Stomach smooth muscle (tissue), 2 donors: Measurements from ENCODE around the gene ATP5PF.
"Not testable (repeated sequence)": the region's sequence is repeated elsewhere in the genome, so short reads cannot be mapped to it uniquely, and the experiment has no call there.

Experiments used
- H3K27ac ChIP-seq: one replicate; pipeline ENCODE4 v1.7.0; 2013; ENCODE audit warnings: mild to moderate bottlenecking, low read length, inconsistent platforms
- H3K27me3 ChIP-seq, 2 donors: one replicate each; pipeline ENCODE4 v1.7.0; 2013; ENCODE audit warnings: low read length in 2 of 2; ENCODE audit not compliant: insufficient read depth in 2 of 2, control insufficient read depth in 1 of 2
- H3K36me3 ChIP-seq, 2 donors: one replicate each; pipeline ENCODE4 v1.7.0; 2013; ENCODE audit warnings: low read length in 2 of 2; ENCODE audit not compliant: control insufficient read depth in 2 of 2, insufficient read depth in 2 of 2
- H3K4me1 ChIP-seq: one replicate; pipeline ENCODE4 v1.7.0; 2013; ENCODE audit warnings: low read length; ENCODE audit not compliant: control insufficient read depth, insufficient read depth
- H3K4me3 ChIP-seq, 2 donors: one replicate each; pipeline ENCODE4 v1.7.0; 2013; ENCODE audit warnings: low read length in 2 of 2
- H3K9ac ChIP-seq, 2 donors: one replicate each; pipeline ENCODE4 v1.7.0; 2013; ENCODE audit warnings: low read length in 2 of 2, mild to moderate bottlenecking in 1 of 2
- H3K9me3 ChIP-seq, 2 donors: one replicate each; pipeline ENCODE4 v1.7.0; 2013; ENCODE audit warnings: low read length in 2 of 2; ENCODE audit not compliant: control insufficient read depth in 2 of 2
- donor health status: healthy.
- donor health status: Pancreatic carcinoma.

ATP5PF gene, protein sequence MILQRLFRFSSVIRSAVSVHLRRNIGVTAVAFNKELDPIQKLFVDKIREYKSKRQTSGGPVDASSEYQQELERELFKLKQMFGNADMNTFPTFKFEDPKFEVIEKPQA

GRCh38 chr21:25734904-25735645, at the start of gene ATP5PF, which contains the start of gene GABPA:
Gene ATP5PF, minus strand, starts transcription at chr21:25734904. Its CDS starts 5,110 bp downstream, at chr21:25729794.
Gene GABPA, plus strand, starts transcription at chr21:25734972. Its CDS starts 6,627 bp downstream, at chr21:25741599.
- peaks cover 18% of the 10 kb centered on the region for H3K4me1 ChIP-seq
- no peaks in the 10 kb centered on the region for H3K27me3 ChIP-seq
- H3K36me3 ChIP-seq: peaks cover under 1 to 9% of the 10 kb centered on the region in 2 donors
- peak within 1 kb of the TSS; percentile 97 to 100 for H3K9ac ChIP-seq
- H3K9me3 ChIP-seq: no peaks in the 10 kb centered on the region
- peak within 1 kb of the TSS; percentile 99 for H3K27ac ChIP-seq
- peak within 1 kb of the TSS; percentile 100 for H3K4me3 ChIP-seq

- H3K9ac ChIP-seq, H3K4me3 ChIP-seq, H3K9me3 ChIP-seq, H3K4me1 ChIP-seq, H3K27ac ChIP-seq, H3K27me3 ChIP-seq, H3K36me3 ChIP-seq: not testable (repeated sequence)
Observed at GRCh38 chr21:25778126-25778875, 43.6 kb upstream of the ATP5PF start.

DNA sequence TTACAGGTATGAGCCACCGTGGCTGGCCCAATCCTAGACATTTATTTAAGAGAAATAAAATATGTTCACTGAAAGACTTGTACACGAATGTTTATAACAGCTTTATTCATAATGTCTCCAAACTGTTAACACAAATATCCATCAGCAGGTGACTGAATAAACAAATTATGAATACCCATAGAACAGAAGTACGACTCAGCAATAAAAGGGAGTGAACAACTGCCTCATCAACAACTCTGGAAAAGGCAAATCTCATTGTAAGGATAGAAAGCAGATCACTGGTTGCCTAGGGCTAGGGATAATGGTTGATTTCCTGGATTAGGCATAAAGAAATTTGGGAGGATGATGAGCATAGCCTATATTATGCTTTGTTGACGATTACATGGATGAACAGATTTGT, 41.7 kb upstream of the ATP5PF start:
- Histone ChIP-seq H3K4me1 (no peaks in the 10 kb centered on the region), H3K36me3 (no peaks in the 10 kb centered on the region), H3K9ac (no peak overlapping the region), H3K4me3 (no peak overlapping the region), H3K9me3 (no peaks in the 10 kb centered on the region), H3K27ac (no peak overlapping the region), H3K27me3 (no peaks in the 10 kb centered on the region)

DNA sequence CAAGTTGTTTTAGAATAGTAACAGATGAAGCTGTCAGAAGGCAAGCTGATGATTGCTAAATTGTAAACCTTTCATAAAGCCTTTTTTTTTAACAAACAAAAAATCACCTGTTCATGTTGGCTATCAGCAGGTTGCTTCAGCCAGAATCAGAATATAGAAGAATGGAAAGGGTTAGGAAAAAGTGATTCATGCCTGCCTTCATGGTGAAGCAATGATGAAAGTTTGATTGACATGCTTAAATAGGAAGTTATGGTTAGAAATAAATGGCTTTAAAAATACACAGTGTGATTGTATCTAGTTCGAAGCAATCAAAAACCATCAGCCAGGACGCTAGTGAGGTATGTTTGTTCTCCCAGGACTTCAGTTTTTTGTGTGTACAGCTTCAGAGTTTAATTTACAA, 38.0 kb upstream of the ATP5PF start:
- no peaks in the 10 kb centered on the region for H3K27me3 ChIP-seq
- H3K27ac ChIP-seq: no peak overlapping the region
- no peaks in the 10 kb centered on the region for H3K9me3 ChIP-seq
- no peak overlapping the region for H3K4me3 ChIP-seq
- peaks cover 0 to 2% of the 10 kb centered on the region in 2 donors for H3K36me3 ChIP-seq
- no peak overlapping the region for H3K9ac ChIP-seq
- H3K4me1 ChIP-seq: no peaks in the 10 kb centered on the region

DNA sequence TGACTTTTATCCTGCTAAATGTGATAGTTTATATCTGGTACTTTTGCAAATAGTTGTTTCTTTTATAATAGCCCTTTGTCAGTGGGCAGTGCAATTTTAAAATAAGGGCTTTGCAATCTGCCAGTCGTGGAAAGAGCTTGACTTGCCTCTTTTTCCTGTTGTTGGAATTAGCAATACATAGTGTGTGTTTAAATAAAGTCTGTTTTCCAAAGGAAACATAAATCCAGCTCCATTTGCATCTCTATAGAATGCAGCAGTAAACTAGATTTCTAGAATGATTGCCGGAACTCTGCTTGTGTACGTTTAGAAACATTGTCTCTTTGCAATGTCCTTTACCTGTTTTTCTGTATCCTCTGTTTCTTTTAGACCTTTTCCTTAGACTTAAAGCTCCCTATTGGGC, 33.2 kb upstream of the ATP5PF start:
- Histone ChIP-seq H3K27me3 (no peaks in the 10 kb centered on the region), H3K9me3 (no peaks in the 10 kb centered on the region), H3K27ac (no peak overlapping the region), H3K4me3 (no peak overlapping the region), H3K4me1 (no peaks in the 10 kb centered on the region), H3K9ac (no peak overlapping the region), H3K36me3 (peaks cover 3 to 15% of the 10 kb centered on the region in 2 donors)

DNA sequence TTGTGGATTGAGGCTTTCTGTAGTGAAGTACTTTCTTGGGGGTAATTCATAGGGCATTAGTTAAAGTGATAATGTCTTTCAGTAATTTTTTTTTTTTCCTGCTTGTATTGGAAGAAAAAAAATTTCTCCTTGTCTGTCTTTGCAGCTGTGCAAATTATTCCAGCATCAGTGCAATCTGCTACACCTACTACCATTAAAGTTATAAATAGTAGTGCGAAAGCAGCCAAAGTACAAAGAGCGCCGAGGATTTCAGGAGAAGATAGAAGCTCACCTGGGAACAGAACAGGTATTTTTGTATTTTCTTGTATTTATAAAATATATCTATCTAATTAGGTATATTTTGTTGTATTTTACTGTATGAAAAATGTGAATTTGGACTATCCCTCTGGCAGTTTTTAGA, 29.4 kb upstream of the ATP5PF start:
- Histone ChIP-seq H3K9ac (no peak overlapping the region), H3K27ac (no peak overlapping the region), H3K4me3 (no peak overlapping the region), H3K9me3 (no peaks in the 10 kb centered on the region), H3K36me3 (peaks cover 17 to 29% of the 10 kb centered on the region in 2 donors), H3K4me1 (no peaks in the 10 kb centered on the region), H3K27me3 (no peaks in the 10 kb centered on the region)

GRCh38 chr21:25760677-25761076, 26.0 kb upstream of the ATP5PF start:
- Histone ChIP-seq H3K9ac (no peak overlapping the region), H3K4me3 (no peak overlapping the region), H3K27ac (no peak overlapping the region), H3K4me1 (no peaks in the 10 kb centered on the region), H3K9me3 (no peaks in the 10 kb centered on the region), H3K27me3 (no peaks in the 10 kb centered on the region), H3K36me3 (peaks cover 18 to 41% of the 10 kb centered on the region in 2 donors)

DNA sequence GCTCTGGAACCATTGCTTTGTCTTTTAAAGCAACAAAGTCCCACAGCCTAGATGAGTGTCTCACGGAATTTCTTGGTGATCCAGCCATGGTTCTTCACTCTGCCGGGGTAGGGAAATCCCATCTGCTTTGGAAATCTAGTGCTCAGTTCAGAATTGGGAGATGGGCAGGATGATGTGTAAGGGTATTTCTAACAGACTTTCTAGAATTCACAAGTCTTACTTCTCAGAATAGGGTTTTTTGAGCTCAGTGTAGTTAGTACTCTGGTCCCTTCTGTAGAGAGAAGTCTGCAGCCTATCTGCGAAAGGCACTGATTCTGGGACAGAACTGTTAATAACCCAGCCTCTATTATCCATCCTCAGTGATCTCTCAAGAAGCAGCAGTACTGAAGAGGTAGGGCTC, 25.4 kb upstream of the ATP5PF start:
- H3K4me3 ChIP-seq: no peak overlapping the region

GRCh38 chr21:25759573-25759972, 24.9 kb upstream of the ATP5PF start:
- H3K36me3 ChIP-seq: peaks cover 18 to 37% of the 10 kb centered on the region in 2 donors
- H3K9ac ChIP-seq: no peak overlapping the region
- H3K27ac ChIP-seq: no peak overlapping the region

More for the DNA sequence above, 25.4 kb upstream of the ATP5PF start:
- no peaks in the 10 kb centered on the region for H3K4me1 ChIP-seq
- H3K36me3 ChIP-seq: peaks cover 18 to 40% of the 10 kb centered on the region in 2 donors
- H3K27me3 ChIP-seq: no peaks in the 10 kb centered on the region
- no peaks in the 10 kb centered on the region for H3K9me3 ChIP-seq
- H3K9ac ChIP-seq: no peak overlapping the region
- H3K27ac ChIP-seq: no peak overlapping the region

DNA sequence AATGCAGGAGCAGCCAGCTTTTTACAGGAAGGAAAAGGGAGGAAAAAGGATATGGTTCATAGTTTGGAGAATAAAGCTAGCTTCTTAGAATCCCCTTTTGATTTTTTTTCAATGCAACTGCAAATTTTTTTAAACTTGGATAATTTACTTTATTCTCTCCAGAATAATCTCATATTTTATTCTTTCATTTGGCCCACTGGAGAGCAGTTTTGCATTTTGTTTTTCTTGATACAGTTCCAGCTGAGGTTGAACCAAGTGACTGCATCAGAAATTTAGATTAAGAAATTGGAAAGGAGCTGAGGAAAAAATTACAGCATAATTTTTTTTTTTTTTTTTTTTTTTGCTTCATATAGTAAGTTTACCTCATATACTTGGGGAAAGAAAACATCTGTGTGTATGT, 22.8 kb upstream of the ATP5PF start:
- Histone ChIP-seq H3K9me3 (no peaks in the 10 kb centered on the region), H3K9ac (no peak overlapping the region), H3K4me3 (no peak overlapping the region), H3K36me3 (peaks cover 12 to 30% of the 10 kb centered on the region in 2 donors), H3K27me3 (no peaks in the 10 kb centered on the region), H3K4me1 (no peaks in the 10 kb centered on the region), H3K27ac (no peak overlapping the region)

More at GRCh38 chr21:25759573-25759972, 24.9 kb upstream of the ATP5PF start:
- H3K4me1 ChIP-seq: no peaks in the 10 kb centered on the region
- H3K4me3 ChIP-seq: no peak overlapping the region
- H3K9me3 ChIP-seq: no peaks in the 10 kb centered on the region
- no peaks in the 10 kb centered on the region for H3K27me3 ChIP-seq
